HCT116 (cell line): ENCODE measurements around the gene PRR7. TPM values are rescaled to one million over a fixed set of nuclear protein-coding genes. Genes with fewer than 3 reads are reported as not detected.

ENCODE experiments used
- ATAC-seq: fragments of 200-7000 bp; cut with Tn5 transposase; 2 replicates; pipeline ENCODE4 v1.9.1; 2020; ENCODE audit warnings: mild to moderate bottlenecking, moderate library complexity
- BruUV-seq: library from RNA; stranded (reverse); fragments of 400-500 nt; replicated peaks from 2 replicates; lab custom pipeline; 2021; lab: Mats Ljungman, UMichigan
- CTCF ChIA-PET: fragments of 300-600 bp; sonication (Branson Sonifier 250); formaldehyde crosslinking; loops from one replicate; lab custom pipeline; 2021; ENCODE audit warnings: antibody characterized with exemption; lab: Charles Lee
- POLR2A ChIA-PET: fragments of 300-600, 350-600 bp; sonication (Branson Sonifier 250); formaldehyde crosslinking; loops from one replicate; lab custom pipeline; 2021; ENCODE audit warnings: antibody characterized with exemption; lab: Charles Lee
- RAD21 ChIA-PET, 2 experiments: fragments of 300-600 bp; sonication (Branson Sonifier 250); formaldehyde crosslinking; loops; one replicate each; lab custom pipeline; 2023; ENCODE audit warnings: low total read pairs in 2 of 2; ENCODE audit not compliant: uncharacterized antibody in 2 of 2, unreplicated experiment in 2 of 2, low non-redundant PET in 1 of 2; lab: Charles Lee
- DNase-seq: peaks from one replicate; pipeline ENCODE4 v3.0.0-alpha.2; 2010; ENCODE audit warnings: low read depth, low spot score
- H2AFZ ChIP-seq: fragments of 200-600 bp; shearing (Covaris generic), sonication (generic); 2 replicates; pipeline ENCODE4 v1.6.1; 2017; ENCODE audit warnings: low read depth, mixed run types, mixed read lengths, antibody characterized with exemption, low read length; ENCODE audit not compliant: poor library complexity, severe bottlenecking
- H3K27ac ChIP-seq: 2 replicates; pipeline ENCODE4 v1.5.1; 2012; ENCODE audit warnings: low read depth, low read length
- H3K27me3 ChIP-seq: fragments of 200-600 bp; sonication (generic); 2 replicates; pipeline ENCODE4 v1.6.1; 2016; ENCODE audit warnings: mixed run types, low read length, mixed read lengths; ENCODE audit not compliant: insufficient read depth
- H3K36me3 ChIP-seq, 2 experiments: fragments of 200-500 bp in 1 of 2; fragments of 200-600 bp in 1 of 2; sonication (Bioruptor generic) in 1 of 2; sonication (generic) in 1 of 2; 2 replicates each; pipeline versions ENCODE4 v1.5.1 to v1.6.1; 2014 to 2016; ENCODE audit warnings: low read length in 2 of 2, inconsistent platforms in 1 of 2, mixed read lengths in 1 of 2, mixed run types in 1 of 2; ENCODE audit not compliant: insufficient read depth in 2 of 2, control insufficient read depth in 1 of 2
- H3K4me1 ChIP-seq, 2 experiments: fragments of 200-600 bp in 1 of 2; sonication (generic) in 1 of 2; 2 replicates each; pipeline versions ENCODE4 v1.5.1 to v1.6.1; 2012 to 2017; ENCODE audit warnings: low read length in 2 of 2, inconsistent platforms in 1 of 2, mild to moderate bottlenecking in 1 of 2, mixed read lengths in 1 of 2, mixed run types in 1 of 2, moderate library complexity in 1 of 2; ENCODE audit not compliant: insufficient read depth in 2 of 2, control insufficient read depth in 1 of 2
- H3K4me2 ChIP-seq: fragments of 200-600 bp; sonication (generic); 2 replicates; pipeline ENCODE4 v1.6.1; 2017; ENCODE audit warnings: mixed run types, low read length, mixed read lengths
- H3K4me3 ChIP-seq, 2 experiments: fragments of 200-600 bp in 1 of 2; sonication (generic) in 1 of 2; replicated peaks in 1 of 2; 2 replicates each; pipeline ENCODE4 v1.5.1; 2011 to 2016; ENCODE audit warnings: low read length in 2 of 2, control low read depth in 1 of 2, low read depth in 1 of 2, mild to moderate bottlenecking in 1 of 2, mixed read lengths in 1 of 2, mixed run types in 1 of 2
- H3K79me2 ChIP-seq: fragments of 200-600 bp; sonication (generic); 2 replicates; pipeline ENCODE4 v1.6.1; 2017; ENCODE audit warnings: mild to moderate bottlenecking, mixed run types, low read length, moderate library complexity, mixed read lengths; ENCODE audit not compliant: insufficient read depth
- H3K9ac ChIP-seq: fragments of 200-600 bp; sonication (generic); 2 replicates; pipeline ENCODE4 v1.6.1; 2016; ENCODE audit warnings: low read length, mixed read lengths
- H3K9me2 ChIP-seq: fragments of 200-600 bp; sonication (generic), shearing (Covaris generic); 2 replicates; pipeline ENCODE4 v1.6.1; 2017; ENCODE audit warnings: mixed run types, mild to moderate bottlenecking, moderate library complexity; ENCODE audit not compliant: insufficient read depth
- H3K9me3 ChIP-seq, 2 experiments: fragments of 200-500 bp in 1 of 2; fragments of 200-600 bp in 1 of 2; sonication (Bioruptor generic) in 1 of 2; sonication (generic) in 1 of 2; 2 replicates each; pipeline ENCODE4 v1.6.1; 2014 to 2017; ENCODE audit warnings: low read length in 2 of 2, mixed read lengths in 2 of 2, inconsistent platforms in 1 of 2, low read depth in 1 of 2, mild to moderate bottlenecking in 1 of 2, mixed run types in 1 of 2, moderate library complexity in 1 of 2; ENCODE audit not compliant: control insufficient read depth in 1 of 2, insufficient read depth in 1 of 2
- H4K20me1 ChIP-seq: fragments of 200-600 bp; sonication (generic), shearing (Covaris generic); 2 replicates; pipeline ENCODE4 v1.6.1; 2017; ENCODE audit warnings: mixed run types, mild to moderate bottlenecking, moderate library complexity; ENCODE audit not compliant: insufficient read depth
- CBX3 ChIP-seq: IDR thresholded peaks from 2 replicates; pipeline ENCODE4 v1.6.1; 2012; ENCODE audit warnings: low read depth
- EGR1 ChIP-seq: IDR thresholded peaks from 2 replicates; pipeline ENCODE4 v1.6.1; 2012; ENCODE audit warnings: low read depth
- ELF1 ChIP-seq: IDR thresholded peaks from 2 replicates; pipeline ENCODE4 v1.6.1; 2012; ENCODE audit warnings: low read depth, borderline replicate concordance
- EZH2 ChIP-seq: fragments of 200-600 bp; sonication (generic); IDR thresholded peaks from 2 replicates; pipeline ENCODE4 v1.6.1; 2017; ENCODE audit warnings: antibody characterized with exemption, mixed run types
- EZH2phosphoT487 ChIP-seq: fragments of 200-600 bp; IDR thresholded peaks from 2 replicates; pipeline ENCODE4 v1.6.1; 2018; ENCODE audit warnings: antibody characterized with exemption, borderline replicate concordance
- JUND ChIP-seq: IDR thresholded peaks from 2 replicates; pipeline ENCODE4 v1.6.1; 2012
- MAX ChIP-seq: IDR thresholded peaks from 2 replicates; pipeline ENCODE4 v1.6.1; 2012
- POLR2A ChIP-seq: IDR thresholded peaks from 2 replicates; pipeline ENCODE4 v1.7.0; 2011; ENCODE audit warnings: borderline replicate concordance; ENCODE audit not compliant: insufficient read depth, insufficient read length; ENCODE audit errors: extremely low read depth
- POLR2AphosphoS5 ChIP-seq: IDR thresholded peaks from 2 replicates; pipeline ENCODE4 v1.6.1; 2011; ENCODE audit warnings: mild to moderate bottlenecking, low read depth, low read length, moderate library complexity
- RAD21 ChIP-seq: IDR thresholded peaks from 2 replicates; pipeline ENCODE4 v1.6.1; 2012; ENCODE audit warnings: low read depth, mild to moderate bottlenecking
- SP1 ChIP-seq: IDR thresholded peaks from 2 replicates; pipeline ENCODE4 v1.6.1; 2012; ENCODE audit warnings: low read depth
- TCF7L2 ChIP-seq: IDR thresholded peaks from 2 replicates; pipeline ENCODE4 v1.7.0; 2011; ENCODE audit warnings: borderline replicate concordance, inconsistent platforms; ENCODE audit not compliant: insufficient read depth, insufficient read length; ENCODE audit errors: extremely low read depth
- ZFX ChIP-seq: fragments of 450-650 bp; IDR thresholded peaks from 2 replicates; pipeline ENCODE4 v1.6.1; 2017
- intact Hi-C: fragments of 100-400 bp; cut with micrococcal nuclease; formaldehyde crosslinking; loops from 2 replicates; pipeline ENCODE4 v1.10.0; 2022
- total RNA-seq: library from RNA; stranded (reverse); gene quantifications from one replicate; pipeline ENCODE4 v1.2.1, GENCODE V29; 2021; ENCODE audit not compliant: unreplicated experiment
- TF ChIP-seq, protein P1 (sequence below): IDR thresholded peaks from 2 replicates; pipeline ENCODE4 v1.6.1; 2012; ENCODE audit warnings: low read depth
- TF ChIP-seq, protein P2 (sequence below): IDR thresholded peaks from 2 replicates; pipeline ENCODE4 v1.6.1; 2012

Gene PRR7
- total RNA-seq, 1 experiment from 2014 or later, result 39.9 TPM

DNA sequence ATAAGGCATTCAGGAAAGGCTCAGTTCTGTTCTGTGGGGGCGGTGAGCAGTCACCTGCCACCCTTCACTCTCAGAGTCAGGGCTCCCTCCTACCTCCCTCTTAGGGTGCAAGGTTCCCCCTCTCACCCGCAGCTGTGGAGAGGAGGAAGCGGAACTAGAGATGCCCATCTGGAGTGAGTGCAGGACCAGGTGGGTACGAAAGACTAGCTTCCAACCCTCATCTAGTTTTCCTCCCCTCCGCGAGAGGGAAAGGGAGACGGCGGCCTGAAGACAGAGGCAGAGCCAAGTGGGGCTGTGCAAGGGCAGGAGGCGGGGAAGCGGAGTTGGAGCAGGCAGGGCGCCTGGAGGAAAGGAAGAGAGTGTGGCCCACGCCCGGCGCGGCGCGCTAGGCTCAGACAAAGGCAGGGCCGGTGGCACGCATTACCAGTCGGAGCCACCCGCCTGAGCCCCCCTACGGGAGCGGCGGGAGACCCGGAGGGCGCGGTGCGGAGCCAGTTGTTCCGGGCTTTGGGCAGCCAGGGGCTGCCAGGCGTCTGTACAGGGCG lies 7.3 kb downstream of the PRR7 start:
- Histone ChIP-seq H2AFZ (no peak overlapping the region), H3K4me3 (peak overlapping the region; percentile 40 to 76), H3K27ac (peak overlapping the region; percentile 96), H3K9me3 (no peaks in the 10 kb centered on the region), H3K27me3 (no peaks in the 10 kb centered on the region), H4K20me1 (no peaks in the 10 kb centered on the region), H3K4me2 (peak overlapping the region; percentile 96), H3K9me2 (no peaks in the 10 kb centered on the region), H3K4me1 (peaks cover 18 to 65% of the 10 kb centered on the region in 2 experiments; a peak in 3 of 4 replicates), H3K9ac (peak overlapping the region; percentile 92), H3K36me3 (peaks cover 0 to 11% of the 10 kb centered on the region in 2 experiments; a peak in 1 of 4 replicates), H3K79me2 (peaks cover 25% of the 10 kb centered on the region)
- CTCF ChIA-PET, result interaction anchor here (1.3 to 6.8 kb wide), 13 partner anchors 8 to 340 kb away, joined by 3 to 85 read pairs (median 11); partner anchors contain the start of genes GRK6, PDLIM7, PFN3 and PRR7
- no peak for ATAC-seq
- RAD21 ChIA-PET, result interaction anchor here (0.6 to 0.7 kb wide), 3 partner anchors 22 to 144 kb away, joined by 3 to 7 read pairs (median 3); no protein-coding TSS in a partner anchor
- no peak for DNase-seq
- POLR2A ChIA-PET, result interaction anchor here (1.0 to 2.3 kb wide), 3 partner anchors 28 to 102 kb away, joined by 4 to 7 read pairs (median 5); partner anchors contain the start of genes GRK6 and LMAN2
- intact Hi-C loops, result loop anchor here (1.0 kb wide), 2 partner anchors 64 to 136 kb away; no protein-coding TSS in a partner anchor
- BruUV-seq, result no TSS peak
- TF ChIP-seq ZFX (no peak), EZH2phosphoT487 (no peak), CBX3 (no peak), POLR2A (no peak), MAX (no peak), TCF7L2 (no peak), EZH2 (no peak), EGR1 (no peak), RAD21 (no peak), SP1 (no peak), POLR2AphosphoS5 (no peak), ELF1 (no peak), JUND (no peak)
- TF ChIP-seq, protein P1, sequence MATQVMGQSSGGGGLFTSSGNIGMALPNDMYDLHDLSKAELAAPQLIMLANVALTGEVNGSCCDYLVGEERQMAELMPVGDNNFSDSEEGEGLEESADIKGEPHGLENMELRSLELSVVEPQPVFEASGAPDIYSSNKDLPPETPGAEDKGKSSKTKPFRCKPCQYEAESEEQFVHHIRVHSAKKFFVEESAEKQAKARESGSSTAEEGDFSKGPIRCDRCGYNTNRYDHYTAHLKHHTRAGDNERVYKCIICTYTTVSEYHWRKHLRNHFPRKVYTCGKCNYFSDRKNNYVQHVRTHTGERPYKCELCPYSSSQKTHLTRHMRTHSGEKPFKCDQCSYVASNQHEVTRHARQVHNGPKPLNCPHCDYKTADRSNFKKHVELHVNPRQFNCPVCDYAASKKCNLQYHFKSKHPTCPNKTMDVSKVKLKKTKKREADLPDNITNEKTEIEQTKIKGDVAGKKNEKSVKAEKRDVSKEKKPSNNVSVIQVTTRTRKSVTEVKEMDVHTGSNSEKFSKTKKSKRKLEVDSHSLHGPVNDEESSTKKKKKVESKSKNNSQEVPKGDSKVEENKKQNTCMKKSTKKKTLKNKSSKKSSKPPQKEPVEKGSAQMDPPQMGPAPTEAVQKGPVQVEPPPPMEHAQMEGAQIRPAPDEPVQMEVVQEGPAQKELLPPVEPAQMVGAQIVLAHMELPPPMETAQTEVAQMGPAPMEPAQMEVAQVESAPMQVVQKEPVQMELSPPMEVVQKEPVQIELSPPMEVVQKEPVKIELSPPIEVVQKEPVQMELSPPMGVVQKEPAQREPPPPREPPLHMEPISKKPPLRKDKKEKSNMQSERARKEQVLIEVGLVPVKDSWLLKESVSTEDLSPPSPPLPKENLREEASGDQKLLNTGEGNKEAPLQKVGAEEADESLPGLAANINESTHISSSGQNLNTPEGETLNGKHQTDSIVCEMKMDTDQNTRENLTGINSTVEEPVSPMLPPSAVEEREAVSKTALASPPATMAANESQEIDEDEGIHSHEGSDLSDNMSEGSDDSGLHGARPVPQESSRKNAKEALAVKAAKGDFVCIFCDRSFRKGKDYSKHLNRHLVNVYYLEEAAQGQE, result no peak
- TF ChIP-seq, protein P2, sequence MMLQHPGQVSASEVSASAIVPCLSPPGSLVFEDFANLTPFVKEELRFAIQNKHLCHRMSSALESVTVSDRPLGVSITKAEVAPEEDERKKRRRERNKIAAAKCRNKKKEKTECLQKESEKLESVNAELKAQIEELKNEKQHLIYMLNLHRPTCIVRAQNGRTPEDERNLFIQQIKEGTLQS, result no peak
- TF ChIP-seq, all 23 proteins: peak for 0
